Stimulated activated CD8-positive, alpha-beta memory T cell treated with anti-CD3 and anti-CD28 coated beads, Interleukin-15, amount 100 ng/mL, for 4 hours (primary cell): ENCODE data around the gene ATP10A.

ENCODE experiments used
- DNase-seq, 2 donors: peaks; one replicate each; pipeline ENCODE4 v3.0.0-alpha.2; 2020; ENCODE audit warnings: low read depth in 2 of 2

ATP10A gene

GRCh38 chr15:25724899-25725298 lies 138.2 kb downstream of the ATP10A start:
- DNase-seq, result no peak

GRCh38 chr15:25721605-25721955 lies 141.5 kb downstream of the ATP10A start:
- DNase-seq, result no peak

GRCh38 chr15:25719101-25719985 lies 143.8 kb downstream of the ATP10A start:
- no peak for DNase-seq

- DNase-seq, result no peak
Observed at GRCh38 chr15:25718597-25718996, 144.5 kb downstream of the ATP10A start.

GRCh38 chr15:25718169-25718536 lies 145.0 kb downstream of the ATP10A start:
- no peak for DNase-seq

GRCh38 chr15:25717457-25718168 lies 145.5 kb downstream of the ATP10A start:
- no peak for DNase-seq

- no peak for DNase-seq
Observed at GRCh38 chr15:25717127-25717456, 146.0 kb downstream of the ATP10A start.

GRCh38 chr15:25716414-25717126 lies 146.6 kb downstream of the ATP10A start:
- DNase-seq, result no peak

- no peak for DNase-seq
Observed at GRCh38 chr15:25715536-25716413, 147.4 kb downstream of the ATP10A start.

- DNase-seq, result no peak
Observed at GRCh38 chr15:25714538-25714840, 148.6 kb downstream of the ATP10A start.

- DNase-seq, result no peak
Observed at GRCh38 chr15:25713736-25714537, 149.2 kb downstream of the ATP10A start.

- DNase-seq, result no peak
Observed at GRCh38 chr15:25712961-25713355, 150.2 kb downstream of the ATP10A start.

- no peak for DNase-seq
Observed at GRCh38 chr15:25712192-25712960, 150.8 kb downstream of the ATP10A start.

- DNase-seq, result no peak
Observed at GRCh38 chr15:25711691-25712090, 151.4 kb downstream of the ATP10A start.

GRCh38 chr15:25711164-25711563 lies 152.0 kb downstream of the ATP10A start:
- no peak for DNase-seq

- DNase-seq, result no peak
Observed at GRCh38 chr15:25710184-25710583, 152.9 kb downstream of the ATP10A start.

GRCh38 chr15:25709437-25710159 lies 153.5 kb downstream of the ATP10A start:
- no peak for DNase-seq

GRCh38 chr15:25708391-25708790 lies 154.7 kb downstream of the ATP10A start:
- no peak for DNase-seq

GRCh38 chr15:25707656-25708365 lies 155.3 kb downstream of the ATP10A start:
- DNase-seq, result no peak
